ENCODE data around the gene ALOXE3.
"Not testable (repeated sequence)": the region's sequence is repeated elsewhere in the genome, so short reads cannot be mapped to it uniquely, and the experiment has no call there.

ALOXE3 gene

GRCh38 chr17:8067806-8068205 is 50.5 kb downstream of the ALOXE3 start:
- TF ChIP-seq CTCF (IDR thresholded peaks at IDR 0.05; ENCODE audit: low read depth, low read length), result no peak
- no peak for DNase-seq (ENCODE audit: low read depth in 2 of 2)
- H3K4me3 ChIP-seq (replicated peaks in 1 of 2; ENCODE audit: low read depth in 2 of 2, low read length in 2 of 2), result no peak overlapping the region

- H3K4me3 ChIP-seq (replicated peaks in 1 of 2; ENCODE audit: low read depth in 2 of 2, low read length in 2 of 2), result no peak overlapping the region
- DNase-seq (ENCODE audit: low read depth in 2 of 2), result no peak
- TF ChIP-seq CTCF (IDR thresholded peaks at IDR 0.05; ENCODE audit: low read depth, low read length), result no peak
These were observed 51.2 kb downstream of the ALOXE3 start for GRCh38 chr17:8066841-8067775.

GRCh38 chr17:8064561-8065019 is 53.7 kb downstream of the ALOXE3 start:
- H3K4me3 ChIP-seq (replicated peaks in 1 of 2; ENCODE audit: low read depth in 2 of 2, low read length in 2 of 2), result no peak overlapping the region
- no peak for TF ChIP-seq CTCF (IDR thresholded peaks at IDR 0.05; ENCODE audit: low read depth, low read length)
- no peak for DNase-seq (ENCODE audit: low read depth in 2 of 2)

- H3K4me3 ChIP-seq (replicated peaks in 1 of 2; ENCODE audit: low read depth in 2 of 2, low read length in 2 of 2), result no peak overlapping the region
- DNase-seq (ENCODE audit: low read depth in 2 of 2), result no peak
- TF ChIP-seq CTCF (IDR thresholded peaks at IDR 0.05; ENCODE audit: low read depth, low read length), result no peak
These were observed 54.4 kb downstream of the ALOXE3 start for GRCh38 chr17:8063761-8064534.

GRCh38 chr17:8062807-8063483 is 55.4 kb downstream of the ALOXE3 start:
- no peak for TF ChIP-seq CTCF (IDR thresholded peaks at IDR 0.05; ENCODE audit: low read depth, low read length)
- H3K4me3 ChIP-seq (replicated peaks in 1 of 2; ENCODE audit: low read depth in 2 of 2, low read length in 2 of 2), result peak overlapping the region; percentile 16 to 24
- DNase-seq (ENCODE audit: low read depth in 2 of 2), result no peak

- DNase-seq (ENCODE audit: low read depth in 2 of 2), result peak; percentile 59 to 70
- TF ChIP-seq CTCF (IDR thresholded peaks at IDR 0.05; ENCODE audit: low read depth, low read length), result no peak
- H3K4me3 ChIP-seq (replicated peaks in 1 of 2; ENCODE audit: low read depth in 2 of 2, low read length in 2 of 2), result peak overlapping the region in 1 of 2 donors; percentile 24
These were observed 55.9 kb downstream of the ALOXE3 start for GRCh38 chr17:8062435-8062806.

GRCh38 chr17:8061851-8062250 is 56.5 kb downstream of the ALOXE3 start:
- not testable (repeated sequence) for H3K4me3 ChIP-seq (replicated peaks in 1 of 2; ENCODE audit: low read depth in 2 of 2, low read length in 2 of 2); DNase-seq (ENCODE audit: low read depth in 2 of 2)
